NCI-H2196 treated with DMSO at 0.1 percent for 48 hours (cell line): ENCODE data around the gene TMEM115.
"Not testable (repeated sequence)": the region's sequence is repeated elsewhere in the genome, so short reads cannot be mapped to it uniquely, and the experiment has no call there.

Experiments
- DNase-seq: peaks from one replicate; lab custom pipeline; 2025; ENCODE audit not compliant: unreplicated experiment; lab: John Stamatoyannopoulos, UW

The TMEM115 gene

DNA sequence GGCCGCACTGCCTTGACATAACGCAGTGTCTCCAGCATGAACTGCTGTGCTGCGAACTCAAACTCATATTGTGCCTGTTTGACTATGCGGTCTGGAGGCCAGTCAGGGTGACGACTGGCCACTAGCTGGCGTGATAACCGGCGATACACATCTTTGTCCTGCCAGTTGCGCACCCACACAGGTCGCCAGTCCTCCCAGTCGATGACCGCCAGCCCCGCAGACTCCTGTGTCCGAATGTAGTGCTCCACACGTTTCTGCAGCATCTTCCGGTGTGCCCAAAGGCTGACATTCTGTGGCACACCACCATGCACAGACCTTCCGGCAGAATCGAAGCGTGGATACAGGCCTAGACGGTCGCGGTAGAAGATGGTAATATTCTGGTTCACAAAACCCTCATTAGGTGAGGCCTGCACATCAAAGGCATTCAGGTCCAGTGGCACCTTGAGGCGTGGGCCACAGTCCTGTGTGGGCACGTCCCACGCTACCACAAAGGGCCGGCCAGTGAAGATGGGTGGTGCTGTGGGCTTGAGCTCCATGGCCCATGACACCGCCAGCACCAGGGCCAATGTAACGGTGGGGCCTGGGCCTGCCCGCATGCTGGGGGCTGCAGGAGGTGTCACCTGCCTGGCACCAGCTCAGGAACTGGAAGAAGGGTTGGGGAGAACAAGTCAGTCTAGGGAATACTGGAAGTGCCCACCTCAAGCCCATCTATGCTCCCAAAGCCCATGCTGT is 39.3 kb downstream of the TMEM115 start:
- DNase-seq = no peak

DNA sequence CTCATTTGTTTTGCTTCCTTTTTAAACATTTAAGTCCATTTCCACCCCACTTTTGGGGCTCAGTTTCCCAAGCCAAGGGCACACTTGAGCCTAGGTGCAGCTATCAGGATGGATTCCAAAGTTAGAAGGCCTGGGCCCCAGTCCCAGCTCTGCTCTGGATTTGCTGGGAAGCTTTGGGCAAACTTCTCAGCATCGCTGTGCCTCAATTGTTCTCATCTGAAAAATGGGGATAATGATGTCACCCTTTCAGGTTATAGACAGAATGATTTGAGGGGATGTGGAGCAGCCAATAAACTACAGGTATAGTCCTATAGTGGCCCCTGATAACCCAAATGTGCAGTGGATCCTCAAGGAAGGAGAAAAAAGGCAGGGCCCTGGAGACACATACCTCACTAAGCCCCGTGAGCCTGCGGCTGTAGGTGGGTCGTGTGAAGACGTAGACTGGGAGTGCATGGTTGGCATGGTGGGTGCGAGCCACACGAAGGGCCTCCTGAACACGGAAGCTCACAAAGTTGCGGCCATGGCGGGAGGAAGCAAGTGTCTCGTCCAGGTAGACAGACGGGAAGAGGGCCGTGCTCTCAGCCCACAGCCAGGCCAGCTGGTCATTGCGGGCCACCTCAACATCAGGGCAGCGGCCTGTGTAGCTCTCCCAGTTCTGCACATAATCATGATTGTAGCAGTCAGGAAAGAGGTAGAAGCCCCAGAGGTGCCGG is 40.0 kb downstream of the TMEM115 start:
- no peak for DNase-seq

DNA sequence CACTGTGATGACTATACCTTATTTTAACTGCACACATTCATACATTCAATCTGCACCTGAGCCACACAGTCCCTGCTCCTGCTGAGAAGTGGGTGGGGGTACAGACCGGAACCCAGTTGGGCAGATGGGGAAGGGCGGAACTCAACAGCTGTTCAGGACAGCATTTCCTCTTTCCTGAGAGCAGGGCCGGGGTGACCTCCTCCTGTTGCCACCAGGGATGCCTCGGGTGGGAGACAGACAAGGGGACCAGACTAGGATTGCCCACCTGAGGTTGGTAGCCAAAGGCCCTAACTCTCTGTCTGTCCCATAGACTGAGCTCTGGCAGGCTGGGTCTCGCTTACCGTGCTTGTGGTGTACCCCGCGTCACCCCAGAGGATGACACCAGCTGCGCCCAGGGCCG is 40.7 kb downstream of the TMEM115 start:
- no peak for DNase-seq

GRCh38 chr3:50318163-50318562 is 41.2 kb downstream of the TMEM115 start:
- DNase-seq = no peak

GRCh38 chr3:50317300-50317699 is 42.0 kb downstream of the TMEM115 start:
- no peak for DNase-seq

- no peak for DNase-seq
These were observed 42.6 kb downstream of the TMEM115 start for GRCh38 chr3:50316657-50317242.

DNA sequence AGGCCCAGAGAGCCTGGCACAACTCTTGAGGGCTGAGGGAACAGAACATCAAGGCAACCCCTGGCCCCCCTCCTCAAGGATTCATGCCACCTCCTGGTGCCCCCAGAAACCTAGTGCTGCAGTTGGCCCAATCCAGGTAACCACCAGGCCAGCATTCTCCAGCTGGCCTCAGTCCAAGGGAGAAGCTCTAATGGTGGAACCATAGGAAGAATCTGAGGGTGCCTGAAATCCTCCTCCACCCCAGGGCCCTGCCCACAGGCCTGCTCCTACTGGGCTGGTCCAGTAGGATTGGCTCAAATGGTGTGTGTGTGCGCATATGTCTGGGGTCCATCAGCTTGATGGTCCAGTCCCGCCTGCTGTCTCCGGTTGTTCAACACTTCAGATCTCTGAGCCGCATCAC is 44.5 kb downstream of the TMEM115 start:
- DNase-seq = no peak

GRCh38 chr3:50314342-50314741 is 45.0 kb downstream of the TMEM115 start:
- DNase-seq = no peak

- DNase-seq = not testable (repeated sequence)
These were observed 47.3 kb downstream of the TMEM115 start for GRCh38 chr3:50312041-50312440.
